HFFc6 (cell line): ENCODE measurements around the gene RAB40C. TPM values are rescaled to one million over a fixed set of nuclear protein-coding genes. Genes with fewer than 3 reads are reported as not detected.

ENCODE experiments used
- DNase-seq: peaks from one replicate; pipeline ENCODE4 v3.0.0-alpha.2; 2018
- H3K27ac Mint-ChIP-seq: 2 replicates; pipeline ENCODE4 v1.8.0; 2020; ENCODE audit warnings: mild to moderate bottlenecking, mixed read lengths
- H3K27me3 Mint-ChIP-seq: 2 replicates; pipeline ENCODE4 v1.8.0; 2021; ENCODE audit warnings: mild to moderate bottlenecking, moderate library complexity, mixed read lengths; ENCODE audit not compliant: insufficient read depth
- H3K36me3 Mint-ChIP-seq: 2 replicates; pipeline ENCODE4 v1.8.0; 2021; ENCODE audit warnings: low read depth, mixed read lengths
- H3K4me1 Mint-ChIP-seq: 2 replicates; pipeline ENCODE4 v1.8.0; 2020; ENCODE audit warnings: low read depth, mixed read lengths
- H3K4me3 Mint-ChIP-seq: 2 replicates; pipeline ENCODE4 v1.8.0; 2020; ENCODE audit warnings: mild to moderate bottlenecking, moderate library complexity, mixed read lengths
- H3K9me3 Mint-ChIP-seq: 2 replicates; pipeline ENCODE4 v1.8.0; 2020; ENCODE audit warnings: mild to moderate bottlenecking, mixed read lengths
- CTCF ChIP-seq: fragments of 200-600 bp; sonication (generic); IDR thresholded peaks from 2 replicates; pipeline ENCODE4 v1.5.0; 2021; ENCODE audit warnings: antibody characterized with exemption, mild to moderate bottlenecking
- total RNA-seq, 6 experiments: library from RNA; stranded (reverse); fragmentation: NEBNext Ultra II Directional; extraction: Animal tissue kit (Norgen Biotek cat#: 25700); gene quantifications; 2 replicates in 1 of 6; 3 replicates in 5 of 6; pipeline ENCODE4 v1.2.3, GENCODE V29; 2021

Gene RAB40C
- total RNA-seq, 6 experiments from 2014 or later, result 11.3 to 14.8 (median 12.2) TPM

- Mint-ChIP-seq H3K4me3 (peak within 1 kb of the TSS; percentile 84), H3K9me3 (no peaks in the 10 kb centered on the region), H3K27me3 (no peaks in the 10 kb centered on the region; the same call in 1 of the 2 replicates), H3K36me3 (no peaks in the 10 kb centered on the region), H3K27ac (peak within 1 kb of the TSS; percentile 69), H3K4me1 (no peaks in the 10 kb centered on the region)
- DNase-seq, result peak; percentile 87
- TF ChIP-seq CTCF, result peak; percentile 93
Measured at GRCh38 chr16:667780-668518, 78.1 kb downstream of the RAB40C start, which contains the start of gene RHOT2. Gene RHOT2 (plus strand): TSS chr16:668132. CDS start chr16:668200, 68 bp downstream.

- Mint-ChIP-seq H3K27ac (no peak overlapping the region; the same call in 1 of the 2 replicates), H3K4me3 (peak overlapping the region; percentile 84)
Measured at GRCh38 chr16:668519-669171, 78.8 kb downstream of the RAB40C start.

DNA sequence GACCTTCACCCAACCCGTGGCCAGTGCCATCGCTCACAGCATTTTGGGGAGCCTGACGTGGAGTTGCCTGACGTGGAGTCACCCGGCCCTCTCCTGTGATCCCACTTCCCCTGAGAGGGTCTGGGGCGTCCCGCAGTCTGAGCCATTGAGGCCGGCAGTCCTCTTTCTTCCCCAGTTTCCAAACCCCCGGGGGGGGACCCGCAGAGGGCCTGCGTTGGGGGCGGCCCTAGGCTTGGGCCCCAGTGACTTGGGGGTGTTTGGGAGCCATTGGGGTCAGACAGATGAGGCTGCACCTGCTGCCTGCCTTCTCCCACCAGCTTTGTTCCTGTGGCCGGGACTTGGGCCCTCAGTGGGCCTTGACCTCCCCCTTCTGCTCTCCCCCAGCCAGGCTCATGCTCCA is 79.8 kb downstream of the RAB40C start:
- Mint-ChIP-seq H3K4me3 (no peak overlapping the region), H3K9me3 (no peaks in the 10 kb centered on the region)
- TF ChIP-seq CTCF, result no peak

More at GRCh38 chr16:668519-669171, 78.8 kb downstream of the RAB40C start:
- TF ChIP-seq CTCF, result no peak
- no peaks in the 10 kb centered on the region; the same call in 1 of the 2 replicates for H3K27me3 Mint-ChIP-seq
- no peaks in the 10 kb centered on the region for H3K9me3 Mint-ChIP-seq
- no peaks in the 10 kb centered on the region for H3K4me1 Mint-ChIP-seq
- DNase-seq, result no peak
- no peaks in the 10 kb centered on the region for H3K36me3 Mint-ChIP-seq

DNA sequence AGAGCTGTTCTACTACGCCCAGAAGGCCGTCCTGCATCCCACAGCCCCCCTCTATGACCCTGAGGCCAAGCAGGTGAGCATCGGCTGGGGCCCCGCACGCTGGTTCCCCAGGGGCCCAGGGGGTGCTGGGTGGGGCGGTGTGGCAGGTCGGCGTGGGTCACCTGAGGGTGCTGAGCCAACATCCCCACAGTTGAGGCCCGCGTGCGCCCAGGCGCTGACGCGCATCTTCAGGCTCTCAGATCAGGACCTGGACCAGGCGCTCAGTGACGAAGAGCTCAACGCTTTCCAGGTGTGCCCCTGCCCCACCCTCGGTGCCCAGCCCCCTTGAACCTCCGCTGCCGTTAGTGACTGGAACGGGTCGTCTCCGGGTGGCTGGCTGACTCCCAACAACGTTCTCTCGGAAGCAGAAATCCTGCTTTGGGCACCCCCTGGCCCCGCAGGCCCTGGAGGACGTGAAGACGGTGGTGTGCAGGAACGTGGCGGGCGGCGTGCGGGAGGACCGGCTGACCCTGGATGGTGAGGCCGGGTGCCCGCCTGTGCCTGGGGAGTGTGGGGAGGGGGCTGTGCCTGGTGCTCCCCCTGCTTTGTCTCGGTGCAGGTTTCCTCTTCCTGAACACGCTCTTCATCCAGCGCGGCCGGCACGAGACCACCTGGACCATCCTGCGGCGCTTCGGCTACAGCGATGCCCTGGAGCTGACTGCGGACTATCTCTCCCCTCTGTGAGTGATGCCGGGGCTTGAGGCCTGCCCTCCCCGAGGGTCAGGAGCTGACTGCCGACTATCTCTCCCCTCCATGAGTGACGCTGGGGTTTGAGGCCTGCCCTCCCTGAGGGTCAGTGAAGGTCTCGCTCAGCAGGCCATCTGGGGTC is 80.9 kb downstream of the RAB40C start:
- Mint-ChIP-seq H3K27me3 (peaks cover 3% of the 10 kb centered on the region), H3K9me3 (no peaks in the 10 kb centered on the region), H3K4me3 (no peak overlapping the region), H3K36me3 (no peaks in the 10 kb centered on the region), H3K27ac (no peak overlapping the region), H3K4me1 (no peaks in the 10 kb centered on the region)
- TF ChIP-seq CTCF, result no peak
- DNase-seq, result no peak

More for the DNA sequence above, 79.8 kb downstream of the RAB40C start:
- H3K27ac Mint-ChIP-seq, result no peak overlapping the region
- H3K4me1 Mint-ChIP-seq, result no peaks in the 10 kb centered on the region
- DNase-seq, result no peak
- no peaks in the 10 kb centered on the region for H3K36me3 Mint-ChIP-seq
- H3K27me3 Mint-ChIP-seq, result no peaks in the 10 kb centered on the region; the same call in 1 of the 2 replicates

- no peaks in the 10 kb centered on the region for H3K36me3 Mint-ChIP-seq
- H3K27me3 Mint-ChIP-seq, result peaks cover 3% of the 10 kb centered on the region
- H3K4me1 Mint-ChIP-seq, result no peaks in the 10 kb centered on the region
- no peak for TF ChIP-seq CTCF
- H3K4me3 Mint-ChIP-seq, result no peak overlapping the region
- no peaks in the 10 kb centered on the region for H3K9me3 Mint-ChIP-seq
- H3K27ac Mint-ChIP-seq, result no peak overlapping the region
- DNase-seq, result no peak
Measured at GRCh38 chr16:671353-672131, 81.7 kb downstream of the RAB40C start.
